KOPT-K1 (cell line): ENCODE results near the gene FGF12.

Experiments used
- H3K27ac ChIP-seq: fragments of 200-600 bp; sonication (generic); 2 replicates; pipeline ENCODE4 v1.5.1; 2016; ENCODE audit warnings: antibody characterized with exemption, mild to moderate bottlenecking, low read depth, low read length; ENCODE audit not compliant: poor library complexity, severe bottlenecking
- H3K36me3 ChIP-seq: fragments of 200-600 bp; sonication (generic); 2 replicates; pipeline ENCODE4 v1.5.1; 2017; ENCODE audit warnings: antibody characterized with exemption, mild to moderate bottlenecking, low read length, moderate library complexity; ENCODE audit not compliant: insufficient read depth
- H3K9me3 ChIP-seq: fragments of 200-600 bp; sonication (generic); 2 replicates; pipeline ENCODE4 v1.5.1; 2017; ENCODE audit warnings: antibody characterized with exemption, low read length, mild to moderate bottlenecking; ENCODE audit not compliant: insufficient read depth, poor library complexity, severe bottlenecking

FGF12 gene

GRCh38 chr3:192642651-192643050 is 84.7 kb downstream of the FGF12 start:
- Histone ChIP-seq H3K36me3 (no peaks in the 10 kb centered on the region), H3K27ac (no peak overlapping the region), H3K9me3 (no peaks in the 10 kb centered on the region)

GRCh38 chr3:192641919-192642318 is 85.4 kb downstream of the FGF12 start:
- no peak overlapping the region for H3K27ac ChIP-seq

GRCh38 chr3:192639987-192640386 is 87.4 kb downstream of the FGF12 start:
- Histone ChIP-seq H3K9me3 (no peaks in the 10 kb centered on the region), H3K36me3 (no peaks in the 10 kb centered on the region), H3K27ac (no peak overlapping the region)

More at GRCh38 chr3:192641919-192642318, 85.4 kb downstream of the FGF12 start:
- no peaks in the 10 kb centered on the region for H3K36me3 ChIP-seq
- no peaks in the 10 kb centered on the region for H3K9me3 ChIP-seq

- Histone ChIP-seq H3K9me3 (no peaks in the 10 kb centered on the region), H3K36me3 (no peaks in the 10 kb centered on the region), H3K27ac (no peak overlapping the region)
Measured at GRCh38 chr3:192637803-192638202, 89.5 kb downstream of the FGF12 start.

GRCh38 chr3:192636517-192637444 is 90.6 kb downstream of the FGF12 start:
- no peaks in the 10 kb centered on the region for H3K9me3 ChIP-seq
- no peak overlapping the region for H3K27ac ChIP-seq
- no peaks in the 10 kb centered on the region for H3K36me3 ChIP-seq

- Histone ChIP-seq H3K9me3 (no peaks in the 10 kb centered on the region), H3K27ac (no peak overlapping the region), H3K36me3 (no peaks in the 10 kb centered on the region)
Measured at GRCh38 chr3:192629429-192629828, 97.9 kb downstream of the FGF12 start.

DNA sequence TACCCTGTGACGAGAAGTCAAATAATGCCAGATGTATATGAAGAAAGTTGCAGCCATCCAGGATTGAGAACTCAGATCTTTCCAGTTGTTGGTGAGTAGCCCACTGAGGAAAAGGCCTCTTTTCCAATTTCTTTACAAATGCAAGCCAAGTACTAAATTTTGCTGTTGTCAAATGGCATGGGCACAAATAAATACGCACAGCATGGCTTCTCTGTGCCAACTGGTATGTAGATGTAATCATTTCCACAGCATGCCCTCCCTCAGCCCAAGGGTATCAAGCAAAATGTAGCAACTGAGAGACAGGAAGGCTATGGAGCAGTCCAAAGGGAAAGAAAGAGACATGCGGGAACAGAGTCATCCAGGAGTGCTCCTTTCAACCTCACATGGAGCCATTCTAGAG is 105.4 kb downstream of the FGF12 start:
- Histone ChIP-seq H3K9me3 (no peaks in the 10 kb centered on the region), H3K27ac (no peak overlapping the region), H3K36me3 (no peaks in the 10 kb centered on the region)

DNA sequence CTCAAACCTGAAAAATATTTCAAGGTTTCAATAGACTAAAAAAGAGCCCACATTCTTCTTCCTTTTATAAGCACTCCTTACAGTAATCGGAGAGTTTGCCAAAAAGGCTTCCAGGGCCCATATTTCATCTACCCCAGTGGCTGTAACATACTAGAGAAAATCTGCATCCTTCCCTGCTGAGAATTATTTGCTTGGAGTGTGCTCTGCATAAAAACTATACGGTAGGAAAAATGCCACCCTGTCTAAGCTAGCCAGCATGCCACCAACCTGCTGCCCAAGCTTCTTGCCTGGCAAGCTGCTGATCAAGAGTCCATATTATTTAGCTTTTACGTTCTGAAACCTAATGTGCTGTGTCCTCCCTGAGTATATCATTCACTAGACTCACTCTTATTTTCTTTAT is 107.1 kb downstream of the FGF12 start:
- Histone ChIP-seq H3K9me3 (no peaks in the 10 kb centered on the region), H3K36me3 (no peaks in the 10 kb centered on the region), H3K27ac (no peak overlapping the region)

DNA sequence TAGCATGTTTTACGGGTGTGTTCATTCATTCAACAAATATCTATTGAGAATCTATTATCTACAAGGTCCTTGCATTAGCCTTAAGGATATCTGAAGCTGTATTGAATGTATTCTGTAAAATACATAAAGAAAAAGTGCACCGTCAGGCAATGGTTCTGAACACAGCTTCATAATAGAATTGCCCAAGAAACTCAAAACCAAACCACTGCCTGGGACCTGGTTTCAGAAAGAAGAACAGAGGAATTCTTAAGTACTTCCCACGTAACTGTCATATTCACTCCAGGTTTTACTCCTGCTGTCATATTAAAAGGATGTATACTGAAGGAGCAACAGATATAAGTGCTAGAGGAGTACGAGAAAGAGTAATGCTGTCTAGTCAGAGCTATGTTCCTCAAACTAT is 115.9 kb downstream of the FGF12 start:
- no peak overlapping the region for H3K27ac ChIP-seq

GRCh38 chr3:192608726-192609600 is 118.4 kb downstream of the FGF12 start:
- Histone ChIP-seq H3K9me3 (no peaks in the 10 kb centered on the region), H3K27ac (no peak overlapping the region), H3K36me3 (no peaks in the 10 kb centered on the region)

More for the DNA sequence above, 115.9 kb downstream of the FGF12 start:
- no peaks in the 10 kb centered on the region for H3K9me3 ChIP-seq
- H3K36me3 ChIP-seq: no peaks in the 10 kb centered on the region

GRCh38 chr3:192607798-192608197 is 119.5 kb downstream of the FGF12 start:
- H3K27ac ChIP-seq: no peak overlapping the region
- H3K36me3 ChIP-seq: no peaks in the 10 kb centered on the region
- no peaks in the 10 kb centered on the region for H3K9me3 ChIP-seq

GRCh38 chr3:192597913-192598312 is 129.4 kb downstream of the FGF12 start:
- Histone ChIP-seq H3K36me3 (no peaks in the 10 kb centered on the region), H3K27ac (no peak overlapping the region), H3K9me3 (no peaks in the 10 kb centered on the region)

- Histone ChIP-seq H3K36me3 (no peaks in the 10 kb centered on the region), H3K27ac (no peak overlapping the region), H3K9me3 (no peaks in the 10 kb centered on the region)
Measured at GRCh38 chr3:192597506-192597905, 129.8 kb downstream of the FGF12 start.

- Histone ChIP-seq H3K27ac (no peak overlapping the region), H3K9me3 (no peaks in the 10 kb centered on the region), H3K36me3 (no peaks in the 10 kb centered on the region)
Measured at GRCh38 chr3:192578729-192579128, 148.6 kb downstream of the FGF12 start.

- Histone ChIP-seq H3K36me3 (no peaks in the 10 kb centered on the region), H3K27ac (no peak overlapping the region), H3K9me3 (no peaks in the 10 kb centered on the region)
Measured at GRCh38 chr3:192577811-192578210, 149.5 kb downstream of the FGF12 start.
